KOPT-K1 (cell line): ENCODE results near the gene AFAP1.

Experiments
- H3K27ac ChIP-seq: fragments of 200-600 bp; sonication (generic); 2 replicates; pipeline ENCODE4 v1.5.1; 2016; ENCODE audit warnings: antibody characterized with exemption, mild to moderate bottlenecking, low read depth, low read length; ENCODE audit not compliant: poor library complexity, severe bottlenecking
- H3K36me3 ChIP-seq: fragments of 200-600 bp; sonication (generic); 2 replicates; pipeline ENCODE4 v1.5.1; 2017; ENCODE audit warnings: antibody characterized with exemption, mild to moderate bottlenecking, low read length, moderate library complexity; ENCODE audit not compliant: insufficient read depth
- H3K9me3 ChIP-seq: fragments of 200-600 bp; sonication (generic); 2 replicates; pipeline ENCODE4 v1.5.1; 2017; ENCODE audit warnings: antibody characterized with exemption, low read length, mild to moderate bottlenecking; ENCODE audit not compliant: insufficient read depth, poor library complexity, severe bottlenecking

Gene AFAP1

DNA sequence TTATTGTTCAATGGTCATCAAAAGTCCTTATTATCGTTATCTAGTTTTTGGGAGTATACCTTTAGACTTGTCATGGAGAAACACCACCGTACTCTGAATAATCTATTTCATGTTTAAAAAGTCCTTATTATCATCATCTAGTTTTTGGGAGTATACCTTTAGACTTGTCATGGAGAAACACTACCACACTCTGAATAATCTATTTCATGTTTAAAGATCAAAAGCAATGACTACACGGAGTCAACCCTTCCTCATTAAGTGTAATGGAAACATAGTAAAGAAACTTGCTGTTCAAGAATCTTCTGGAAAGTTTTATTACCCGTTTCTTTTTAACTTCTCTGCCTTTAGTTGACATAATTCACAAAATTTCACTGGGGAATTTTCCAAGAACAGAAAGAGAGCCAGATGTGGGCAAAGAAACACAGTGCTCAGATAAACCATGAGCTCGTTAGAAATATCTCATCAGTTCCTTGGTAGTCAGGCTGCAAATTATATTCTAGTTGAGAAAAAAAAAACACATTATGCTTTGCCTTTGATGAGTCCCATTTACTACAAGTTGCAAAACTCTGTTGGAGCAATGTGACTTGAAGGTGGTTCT lies 158.8 kb downstream of the AFAP1 start:
- Histone ChIP-seq H3K36me3 (no peaks in the 10 kb centered on the region), H3K27ac (no peak overlapping the region), H3K9me3 (no peaks in the 10 kb centered on the region)

DNA sequence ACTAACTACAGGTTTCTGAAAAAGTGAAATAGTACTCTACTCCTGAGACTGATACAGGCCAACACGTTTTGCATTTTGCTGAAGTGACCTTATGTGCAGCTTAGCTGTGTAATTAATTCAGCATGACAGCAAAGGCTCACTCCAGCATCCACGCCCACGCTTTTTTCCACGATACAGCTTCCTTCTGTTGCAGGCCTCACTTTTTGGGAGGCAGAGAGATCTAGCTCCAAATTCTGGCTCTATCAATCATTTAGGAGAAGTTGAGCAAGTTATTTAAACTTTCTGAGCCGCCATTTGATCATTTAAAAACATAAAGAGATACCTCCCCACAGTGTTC lies 160.3 kb downstream of the AFAP1 start:
- no peak overlapping the region for H3K27ac ChIP-seq
- no peaks in the 10 kb centered on the region for H3K9me3 ChIP-seq
- H3K36me3 ChIP-seq, result no peaks in the 10 kb centered on the region

DNA sequence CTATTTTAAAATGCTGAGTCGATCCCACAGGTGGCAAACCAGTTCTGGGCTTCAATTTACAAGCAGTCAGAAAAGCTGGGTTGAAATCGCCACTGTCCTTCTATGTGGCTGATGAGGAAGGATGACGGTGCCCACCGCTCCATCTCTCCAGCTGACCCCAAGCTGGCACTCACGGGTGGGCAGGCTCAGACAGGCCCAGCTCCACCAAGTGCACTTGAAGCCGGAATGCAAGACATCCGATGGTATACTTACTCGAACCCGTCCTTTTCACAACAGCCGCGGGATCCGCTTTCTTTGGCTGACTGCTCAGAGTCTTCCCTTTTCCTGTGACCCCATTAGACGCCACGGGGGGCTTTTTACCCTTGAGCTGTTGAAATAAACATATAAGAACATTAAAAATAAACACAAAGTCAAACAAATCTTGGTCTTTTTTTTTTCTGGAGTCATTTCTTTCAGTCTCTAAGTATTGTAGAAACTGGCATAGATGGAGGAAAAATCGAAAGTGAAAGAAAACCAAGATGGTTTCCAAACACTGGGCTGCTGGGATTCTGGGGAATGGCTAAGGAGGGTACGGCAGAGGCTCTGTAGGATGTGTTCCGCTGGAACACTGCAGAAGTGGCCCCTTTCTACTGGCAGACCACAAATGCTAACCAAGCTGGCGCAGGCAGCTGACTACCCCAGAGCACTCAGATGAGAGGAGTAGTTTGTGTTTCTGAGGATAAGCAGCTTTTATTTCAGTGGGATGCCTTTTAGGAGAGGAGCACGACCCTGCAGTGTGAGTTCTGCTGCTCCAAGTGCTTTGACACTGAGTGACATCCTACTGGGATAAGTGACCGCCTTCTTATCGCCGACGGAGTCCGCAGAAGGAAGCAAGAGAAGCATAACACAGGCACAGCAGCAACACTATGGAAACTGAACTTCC lies 160.9 kb downstream of the AFAP1 start:
- H3K9me3 ChIP-seq, result no peaks in the 10 kb centered on the region
- no peak overlapping the region for H3K27ac ChIP-seq
- H3K36me3 ChIP-seq, result no peaks in the 10 kb centered on the region

DNA sequence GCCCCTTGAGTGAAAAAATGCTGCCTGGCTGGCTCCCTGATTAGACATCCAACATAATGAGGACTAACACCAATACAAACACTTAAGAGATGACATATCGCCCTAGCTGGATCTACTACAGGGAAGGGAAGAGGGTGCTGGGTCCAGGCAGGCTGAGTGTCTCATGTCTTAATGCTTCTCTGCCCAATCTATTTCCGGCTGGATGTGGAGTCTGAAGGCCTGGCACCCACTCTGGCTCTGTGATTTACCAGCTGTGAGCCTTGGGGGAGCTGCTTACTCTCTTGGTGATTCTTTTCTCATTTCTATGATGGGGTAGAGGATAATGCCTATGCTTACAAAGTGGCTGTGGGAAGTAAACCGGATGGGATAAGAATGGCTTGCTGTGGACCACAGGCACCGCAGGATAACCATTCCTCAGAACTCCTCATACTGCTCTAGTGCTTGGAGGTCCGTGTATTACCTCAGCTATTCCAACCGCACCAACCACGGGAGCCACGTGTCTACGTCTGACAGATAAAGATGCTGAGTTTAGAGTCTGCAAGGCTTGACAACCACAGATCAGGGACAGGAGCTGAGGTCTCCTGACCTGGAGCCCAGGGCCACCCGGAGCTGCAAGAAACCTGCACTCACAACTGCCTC lies 161.7 kb downstream of the AFAP1 start:
- H3K36me3 ChIP-seq, result no peaks in the 10 kb centered on the region
- no peak overlapping the region for H3K27ac ChIP-seq

DNA sequence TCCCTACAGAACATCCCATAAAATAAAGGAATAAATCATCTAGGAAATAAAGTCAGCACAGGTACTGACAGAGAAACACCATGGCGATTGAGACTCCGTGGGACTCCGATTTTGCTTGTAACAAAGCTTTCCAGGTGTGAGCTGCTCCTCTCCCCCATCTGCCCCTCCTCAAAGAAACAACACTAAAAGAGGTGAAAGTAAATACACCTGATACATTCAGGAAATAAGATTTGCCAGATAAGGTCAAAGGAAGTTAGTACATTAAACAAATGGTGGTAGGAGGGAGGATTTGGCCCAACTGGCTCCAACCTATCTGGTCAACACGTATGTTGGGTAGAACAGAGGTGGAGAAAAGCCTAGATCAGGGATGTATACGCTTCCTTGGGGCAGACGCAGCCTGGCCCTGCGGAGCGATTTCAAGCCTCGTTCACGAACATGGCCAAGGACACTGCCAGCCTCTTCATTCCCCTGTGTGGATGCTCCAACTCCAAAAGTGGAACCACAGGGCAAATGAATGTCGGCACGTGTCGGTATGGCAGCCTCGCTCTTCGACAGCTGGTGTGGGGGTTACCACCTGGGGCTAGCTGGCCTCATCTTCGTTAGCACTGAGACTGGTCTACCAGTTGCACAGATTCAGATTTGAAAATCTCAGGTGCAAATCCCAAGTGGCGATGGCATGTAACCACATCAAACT lies 162.5 kb downstream of the AFAP1 start:
- H3K9me3 ChIP-seq, result no peaks in the 10 kb centered on the region
- no peaks in the 10 kb centered on the region for H3K36me3 ChIP-seq
- H3K27ac ChIP-seq, result no peak overlapping the region

More for the DNA sequence above, 161.7 kb downstream of the AFAP1 start:
- no peaks in the 10 kb centered on the region for H3K9me3 ChIP-seq

DNA sequence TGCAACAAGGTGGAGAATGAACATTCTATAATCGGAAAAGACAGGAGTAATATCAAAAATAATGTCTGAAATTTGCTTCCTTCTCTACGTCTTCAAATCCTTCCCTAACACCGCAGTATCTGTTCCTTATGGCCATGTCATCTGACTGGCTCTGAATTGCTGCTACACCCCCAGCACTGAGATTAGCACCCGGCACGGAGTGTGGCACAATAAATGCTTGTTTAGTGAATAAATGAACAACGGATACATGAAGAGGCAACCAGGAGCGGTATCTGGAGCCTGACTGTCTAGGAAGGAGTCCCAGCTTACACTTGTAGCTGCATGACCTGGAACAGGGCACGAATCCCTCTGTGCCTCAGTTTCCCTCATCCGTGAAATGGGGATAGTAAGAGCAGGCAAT lies 164.3 kb downstream of the AFAP1 start:
- Histone ChIP-seq H3K36me3 (no peaks in the 10 kb centered on the region), H3K9me3 (no peaks in the 10 kb centered on the region), H3K27ac (no peak overlapping the region)

DNA sequence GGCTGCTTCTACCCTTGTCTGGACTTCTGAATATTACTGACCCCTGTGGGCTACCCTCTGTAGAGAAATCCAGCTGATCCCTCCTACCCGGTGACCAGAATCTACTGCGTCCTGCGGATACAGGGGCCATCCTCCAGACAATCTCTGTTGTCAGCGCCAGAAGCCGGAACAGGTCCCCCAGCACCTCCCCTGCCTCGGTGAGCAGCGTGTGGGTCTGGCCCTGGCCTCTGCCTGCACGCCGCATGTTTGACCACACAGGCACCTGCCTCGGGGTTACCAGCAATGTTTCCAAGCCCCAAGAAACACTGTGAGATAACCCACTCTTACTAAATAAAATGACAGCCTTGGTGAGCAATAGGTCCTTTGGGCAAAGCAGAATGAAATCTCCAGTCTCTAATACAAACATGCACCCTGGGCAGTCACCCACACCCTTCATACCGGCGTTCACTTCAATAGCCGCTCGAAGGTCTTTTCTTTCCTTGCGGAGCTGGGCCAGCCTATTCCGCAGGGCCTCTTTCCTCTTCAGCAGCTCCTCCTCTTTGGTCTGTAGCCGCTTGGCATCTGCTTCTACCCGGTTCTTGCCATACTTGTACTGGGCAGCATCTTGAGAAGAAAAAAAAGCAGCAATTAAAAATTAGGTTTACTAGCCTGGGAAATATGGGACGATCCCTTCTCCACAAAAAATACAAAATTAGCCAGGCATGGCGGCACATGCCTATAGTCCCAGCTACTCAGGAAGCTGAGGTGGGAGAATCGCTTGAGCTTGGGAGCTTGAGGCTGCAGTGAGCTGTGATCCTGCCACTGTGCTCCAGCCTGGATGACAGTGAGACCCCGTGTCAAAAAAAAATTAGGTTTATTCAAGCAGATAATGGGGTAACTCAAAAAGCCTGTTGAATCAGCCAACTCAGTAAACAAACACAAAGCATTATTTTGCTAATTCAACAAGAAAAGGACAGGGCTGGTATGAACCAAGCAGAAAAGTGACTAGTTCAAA lies 165.1 kb downstream of the AFAP1 start:
- H3K27ac ChIP-seq, result no peak overlapping the region
- H3K36me3 ChIP-seq, result no peaks in the 10 kb centered on the region
- H3K9me3 ChIP-seq, result no peaks in the 10 kb centered on the region

DNA sequence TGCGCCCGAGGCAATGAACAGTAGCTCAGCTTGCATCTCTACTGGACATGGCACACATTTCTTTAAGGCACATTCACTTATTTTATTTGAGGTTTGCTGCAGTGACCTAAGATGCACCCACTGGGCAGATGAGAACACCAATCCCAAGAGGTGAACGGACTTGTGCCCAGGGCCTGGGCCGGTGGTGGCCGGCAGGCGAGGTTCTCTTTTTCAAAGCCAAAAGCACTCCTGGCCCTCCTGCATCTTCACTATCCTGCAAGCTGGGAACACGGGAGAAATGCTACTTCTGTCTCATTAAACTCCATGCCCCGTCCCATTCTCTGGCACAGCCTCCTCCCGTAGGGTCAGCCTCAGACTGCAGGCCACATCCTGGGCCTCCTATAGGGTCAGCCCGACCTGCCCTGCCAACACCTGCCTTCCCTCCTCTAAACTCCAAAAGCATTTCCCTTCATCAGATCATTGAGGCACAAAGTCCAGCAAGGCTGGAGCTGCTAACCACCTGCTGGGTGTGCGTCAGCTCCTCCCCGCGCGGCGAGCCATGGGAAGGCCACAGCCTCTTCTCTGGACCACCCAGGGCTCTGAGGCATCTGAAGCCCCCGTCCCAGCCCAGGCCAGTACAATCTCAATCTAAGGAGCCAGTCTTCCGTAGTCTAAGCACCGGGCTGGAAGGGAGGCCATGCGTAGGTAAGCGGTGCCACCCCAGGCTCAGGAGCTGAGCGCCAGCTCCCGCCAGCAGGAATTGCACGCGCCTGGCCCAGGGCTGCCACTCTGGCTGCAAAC lies 166.1 kb downstream of the AFAP1 start:
- Histone ChIP-seq H3K27ac (no peak overlapping the region), H3K36me3 (no peaks in the 10 kb centered on the region), H3K9me3 (no peaks in the 10 kb centered on the region)

DNA sequence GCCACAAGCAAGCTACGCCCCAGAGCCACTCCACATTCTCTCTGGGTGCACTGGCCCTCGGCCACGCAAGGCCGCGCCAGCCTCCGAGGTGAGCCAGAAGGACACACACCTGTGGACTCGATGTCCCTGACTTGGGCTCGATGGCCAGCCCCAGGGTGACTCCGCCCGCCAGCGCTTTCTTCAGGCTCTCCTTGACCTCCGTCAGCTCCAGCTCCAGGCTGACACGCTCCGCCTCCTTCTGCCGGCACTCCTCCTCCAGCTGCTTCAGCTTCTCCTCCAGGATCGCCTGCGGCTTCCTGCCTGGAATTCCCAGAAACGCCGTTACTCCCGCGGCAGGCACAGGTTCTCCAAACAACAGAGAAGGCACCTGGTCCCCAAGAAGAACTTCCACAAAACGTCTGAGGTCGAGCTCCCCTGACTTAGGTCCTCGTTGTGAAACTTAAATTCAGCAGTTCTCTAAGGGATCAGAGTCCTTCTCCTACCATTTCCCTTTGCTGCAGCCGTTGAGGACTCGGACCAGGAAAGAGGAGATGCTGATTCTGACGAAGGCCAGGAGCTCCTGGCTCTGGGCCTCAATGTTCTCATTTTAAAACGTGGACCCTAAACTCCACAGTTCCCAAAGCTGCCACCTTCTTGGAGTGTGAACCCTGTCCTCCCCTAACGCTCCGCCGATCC lies 166.8 kb downstream of the AFAP1 start:
- no peaks in the 10 kb centered on the region for H3K9me3 ChIP-seq
- no peak overlapping the region for H3K27ac ChIP-seq
- H3K36me3 ChIP-seq, result no peaks in the 10 kb centered on the region

DNA sequence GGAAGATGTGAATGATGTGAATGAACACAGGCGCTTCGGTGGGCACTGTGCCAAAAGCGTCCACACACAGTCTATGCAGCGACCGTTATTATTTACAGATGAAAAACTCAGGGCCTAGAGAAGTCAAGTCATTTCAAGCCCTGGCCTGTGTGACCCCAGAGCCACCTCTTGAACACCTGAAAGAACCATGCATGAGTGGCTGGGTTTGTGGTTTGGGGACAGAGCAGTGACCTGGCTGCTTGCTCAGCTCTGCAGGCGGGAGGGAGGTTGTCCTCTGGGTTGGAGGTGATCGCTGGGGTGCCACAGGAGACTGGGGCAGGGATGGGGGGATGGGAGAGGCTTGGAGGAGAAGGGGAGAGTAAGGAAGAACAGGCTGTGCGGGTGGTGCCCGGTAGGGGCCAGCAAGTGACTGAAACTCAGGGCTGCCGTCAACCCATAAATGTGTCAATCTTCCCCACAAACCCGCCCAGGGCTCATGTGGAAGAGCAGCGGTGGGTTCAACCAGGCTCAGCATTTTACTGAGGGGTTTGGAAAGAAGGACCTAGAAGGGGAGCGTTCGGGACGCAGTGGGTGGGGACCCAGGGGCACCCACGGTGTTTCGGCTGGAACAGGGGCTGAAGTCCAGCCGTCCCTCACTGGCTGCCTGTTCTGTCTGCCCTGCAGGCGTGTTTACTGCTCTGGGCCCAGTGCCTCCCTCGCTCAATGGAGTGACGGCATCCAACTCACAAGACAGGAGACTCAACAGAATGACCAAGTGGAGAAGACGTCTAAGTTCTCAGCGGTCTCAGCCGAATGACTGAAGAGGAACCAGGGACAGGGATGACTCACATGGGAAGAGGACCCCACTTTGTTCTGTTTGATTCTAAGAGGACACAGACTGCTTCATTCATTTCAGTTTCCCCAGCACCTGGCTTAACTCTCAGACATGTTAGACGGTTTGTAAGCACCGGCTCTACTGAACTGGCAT lies 167.8 kb downstream of the AFAP1 start:
- Histone ChIP-seq H3K36me3 (no peaks in the 10 kb centered on the region), H3K27ac (no peak overlapping the region), H3K9me3 (no peaks in the 10 kb centered on the region)

DNA sequence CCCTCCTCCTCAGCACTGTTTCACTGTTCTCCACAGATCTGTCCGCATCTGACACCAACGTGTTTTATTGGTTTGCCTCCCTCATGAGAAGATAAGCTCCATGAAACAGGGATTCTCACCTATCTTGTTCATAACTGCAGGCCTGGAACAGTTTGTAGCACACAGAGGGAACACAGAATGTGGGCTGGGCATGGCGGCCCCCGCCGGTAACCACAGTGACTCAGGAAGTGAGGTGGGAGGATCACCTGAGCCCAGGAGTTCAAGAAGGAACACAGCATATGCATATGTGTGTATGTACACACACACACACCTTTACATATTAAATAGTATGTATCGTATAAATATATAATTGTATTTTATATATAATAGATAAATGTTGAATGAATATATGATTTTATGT lies 168.6 kb downstream of the AFAP1 start:
- Histone ChIP-seq H3K36me3 (no peaks in the 10 kb centered on the region), H3K9me3 (no peaks in the 10 kb centered on the region), H3K27ac (no peak overlapping the region)

DNA sequence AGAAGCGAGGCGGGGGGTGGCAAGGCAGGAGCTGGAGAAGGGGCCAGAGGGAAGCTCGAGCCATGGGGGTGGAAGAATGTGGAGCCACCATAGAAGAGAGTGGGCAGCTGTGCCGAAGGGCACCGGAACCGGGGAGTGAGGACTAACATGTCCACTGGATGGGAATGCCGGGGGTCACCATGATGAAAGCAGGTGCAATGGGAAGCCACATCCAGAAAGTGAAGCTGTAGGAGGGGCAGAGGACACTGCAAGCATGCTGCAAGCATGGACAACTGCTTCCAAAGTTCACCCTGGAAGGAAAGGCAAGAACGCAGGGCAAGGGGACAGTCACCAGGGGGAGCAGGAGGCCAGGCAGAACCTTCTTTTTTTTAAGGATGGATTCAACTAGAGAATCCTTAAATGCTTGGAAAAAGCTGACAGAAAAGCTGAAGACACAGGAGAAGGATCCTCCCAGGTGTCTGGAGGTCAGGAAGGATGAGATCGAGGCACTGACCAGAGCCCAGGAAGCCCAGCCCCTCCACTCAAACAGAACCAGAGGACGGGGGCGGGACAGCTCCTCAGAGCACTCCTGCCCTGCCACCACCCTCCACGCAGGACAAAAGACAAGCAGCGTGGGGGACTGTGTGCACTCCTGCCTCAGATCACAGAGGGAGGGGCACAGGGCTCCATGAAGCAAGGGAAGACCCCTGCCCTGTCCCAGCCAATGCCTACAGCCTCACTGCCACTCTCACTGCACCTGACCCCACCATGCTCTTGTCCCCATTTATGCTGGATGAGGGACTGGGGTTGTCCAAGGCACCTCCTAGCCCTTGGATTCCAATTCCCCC lies 169.2 kb downstream of the AFAP1 start:
- Histone ChIP-seq H3K36me3 (no peaks in the 10 kb centered on the region), H3K27ac (no peak overlapping the region), H3K9me3 (no peaks in the 10 kb centered on the region)
